GM19240 (cell line): ENCODE results near the gene CA10.

ENCODE experiments used
- DNase-seq: peaks from one replicate; pipeline ENCODE4 v3.0.0; 2011; ENCODE audit warnings: low spot score; ENCODE audit not compliant: insufficient read length

The CA10 gene

GRCh38 chr17:51819341-51820219 is 338.9 kb downstream of the CA10 start:
- DNase-seq = no peak

- DNase-seq = no peak
Observed at GRCh38 chr17:51818777-51819176, 339.7 kb downstream of the CA10 start.

GRCh38 chr17:51817955-51818354 is 340.6 kb downstream of the CA10 start:
- no peak for DNase-seq

GRCh38 chr17:51817117-51817516 is 341.4 kb downstream of the CA10 start:
- no peak for DNase-seq

GRCh38 chr17:51815097-51815496 is 343.4 kb downstream of the CA10 start:
- DNase-seq = no peak

GRCh38 chr17:51814521-51814920 is 344.0 kb downstream of the CA10 start:
- DNase-seq = no peak

- no peak for DNase-seq
Observed at GRCh38 chr17:51813784-51814174, 344.7 kb downstream of the CA10 start.

GRCh38 chr17:51813140-51813783 is 345.3 kb downstream of the CA10 start:
- DNase-seq = no peak

- DNase-seq = no peak
Observed at GRCh38 chr17:51807460-51807859, 351.1 kb downstream of the CA10 start.

GRCh38 chr17:51805765-51806164 is 352.7 kb downstream of the CA10 start:
- DNase-seq = no peak

- no peak for DNase-seq
Observed at GRCh38 chr17:51805185-51805584, 353.3 kb downstream of the CA10 start.

- no peak for DNase-seq
Observed at GRCh38 chr17:51803161-51803560, 355.4 kb downstream of the CA10 start.

GRCh38 chr17:51802544-51802943 is 356.0 kb downstream of the CA10 start:
- DNase-seq = no peak

GRCh38 chr17:51801626-51802025 is 356.9 kb downstream of the CA10 start:
- no peak for DNase-seq

- no peak for DNase-seq
Observed at GRCh38 chr17:51799981-51800380, 358.5 kb downstream of the CA10 start.

GRCh38 chr17:51799240-51799639 is 359.3 kb downstream of the CA10 start:
- DNase-seq = no peak

GRCh38 chr17:51797150-51797549 is 361.4 kb downstream of the CA10 start:
- DNase-seq = no peak

- no peak for DNase-seq
Observed at GRCh38 chr17:51796026-51796425, 362.5 kb downstream of the CA10 start.

- DNase-seq = no peak
Observed at GRCh38 chr17:51795401-51795800, 363.1 kb downstream of the CA10 start.

- DNase-seq = no peak
Observed at GRCh38 chr17:51794466-51794865, 364.0 kb downstream of the CA10 start.

GRCh38 chr17:51793686-51794085 is 364.8 kb downstream of the CA10 start:
- no peak for DNase-seq

- no peak for DNase-seq
Observed at GRCh38 chr17:51778842-51779241, 379.7 kb downstream of the CA10 start.
